ENCODE measurements around the gene DPY19L2.
"Not testable (repeated sequence)": the region's sequence is repeated elsewhere in the genome, so short reads cannot be mapped to it uniquely, and the experiment has no call there.

Gene DPY19L2

DNA sequence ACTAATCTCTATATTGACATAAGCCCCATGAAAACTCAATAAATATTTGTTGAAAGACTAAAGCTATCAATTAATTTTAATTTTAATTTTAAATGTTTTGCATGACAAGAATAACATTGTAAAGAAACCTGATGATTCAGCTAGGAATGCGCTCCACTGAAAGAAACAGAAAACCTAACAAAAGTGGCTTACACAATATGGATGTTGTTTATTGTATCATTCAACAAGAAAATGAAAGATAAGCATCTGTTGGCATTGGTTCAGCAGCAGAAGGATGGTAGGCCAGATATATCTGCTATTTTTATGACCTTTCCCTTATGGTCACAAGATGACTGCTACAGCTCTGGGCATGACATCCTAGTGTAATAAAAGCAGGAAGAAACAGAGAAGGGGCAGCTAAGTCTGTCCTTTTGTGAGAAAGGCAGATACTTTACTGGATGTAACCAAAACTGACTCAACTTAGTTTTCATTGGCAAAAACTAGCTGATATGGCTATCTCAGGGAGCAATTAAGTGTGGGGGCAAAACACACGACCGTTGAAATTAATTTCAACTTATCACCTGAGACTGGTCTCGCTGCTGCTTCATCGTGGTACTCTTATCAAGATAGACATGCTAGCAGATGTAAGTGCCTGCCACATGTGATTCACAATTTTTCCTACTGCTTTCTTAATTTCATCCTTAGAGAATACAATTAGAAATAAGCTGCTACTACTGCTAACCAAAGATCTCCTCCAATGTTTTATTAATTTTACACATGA lies 24.7 kb downstream of the DPY19L2 start:
- DNase-seq (ENCODE audit: low spot score); H3K4me1 ChIP-seq (ENCODE audit: insufficient read depth, poor library complexity, severe bottlenecking); ATAC-seq (ENCODE audit: low read depth); H3K27ac ChIP-seq (ENCODE audit: poor library complexity, severe bottlenecking); H3K27me3 ChIP-seq (ENCODE audit: insufficient read depth, poor library complexity, severe bottlenecking); H3K9me3 ChIP-seq (ENCODE audit: severe bottlenecking); H3K4me3 ChIP-seq (ENCODE audit: severe bottlenecking); H3K36me3 ChIP-seq (ENCODE audit: low read depth): not testable (repeated sequence)

DNA sequence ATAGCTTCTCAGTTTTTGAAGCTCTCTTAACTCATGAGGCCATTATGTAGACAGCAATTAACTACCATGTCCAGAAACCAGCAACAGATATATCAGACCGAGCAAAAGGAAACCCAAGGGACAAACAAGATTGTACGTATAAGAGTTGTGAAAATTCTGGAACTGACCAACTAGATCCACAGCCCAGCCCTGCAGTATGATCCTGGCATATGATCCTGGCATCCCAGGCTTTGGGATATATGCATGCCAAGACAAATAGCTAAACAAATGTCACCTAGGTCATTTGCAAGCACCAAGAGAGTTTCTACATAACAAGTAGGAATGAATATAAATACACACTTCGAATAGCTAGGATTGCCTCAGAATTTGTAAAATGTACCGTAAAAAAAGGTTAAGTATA lies 44.0 kb downstream of the DPY19L2 start:
- not testable (repeated sequence) for H3K4me3 ChIP-seq (ENCODE audit: severe bottlenecking); H3K9me3 ChIP-seq (ENCODE audit: severe bottlenecking); H3K36me3 ChIP-seq (ENCODE audit: low read depth); H3K4me1 ChIP-seq (ENCODE audit: insufficient read depth, poor library complexity, severe bottlenecking); DNase-seq (ENCODE audit: low spot score); ATAC-seq (ENCODE audit: low read depth); H3K27me3 ChIP-seq (ENCODE audit: insufficient read depth, poor library complexity, severe bottlenecking); H3K27ac ChIP-seq (ENCODE audit: poor library complexity, severe bottlenecking)

GRCh38 chr12:63615544-63615943 lies 52.7 kb downstream of the DPY19L2 start:
- not testable (repeated sequence) for H3K4me3 ChIP-seq (ENCODE audit: severe bottlenecking); H3K4me1 ChIP-seq (ENCODE audit: insufficient read depth, poor library complexity, severe bottlenecking); H3K27me3 ChIP-seq (ENCODE audit: insufficient read depth, poor library complexity, severe bottlenecking); DNase-seq (ENCODE audit: low spot score); H3K9me3 ChIP-seq (ENCODE audit: severe bottlenecking); ATAC-seq (ENCODE audit: low read depth); H3K27ac ChIP-seq (ENCODE audit: poor library complexity, severe bottlenecking); H3K36me3 ChIP-seq (ENCODE audit: low read depth)

DNA sequence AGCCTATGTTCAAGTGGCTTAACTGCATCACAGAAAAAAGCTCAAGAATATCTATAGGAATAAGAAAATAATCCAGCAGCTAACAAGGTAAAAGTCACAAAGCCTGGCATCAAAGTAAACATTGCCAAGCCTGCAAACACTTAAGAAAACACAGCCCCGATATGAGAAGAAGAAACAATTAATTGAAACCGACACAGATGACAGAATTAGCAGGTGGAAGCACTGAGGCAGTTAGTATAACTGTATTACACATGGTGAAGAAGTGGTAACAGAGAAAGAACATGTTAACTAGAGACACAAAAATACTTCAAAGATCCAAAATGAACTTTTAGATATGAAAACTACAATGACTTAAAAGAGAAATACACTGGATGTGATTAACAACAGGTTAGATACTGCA lies 57.0 kb downstream of the DPY19L2 start:
- DNase-seq (ENCODE audit: low spot score); H3K36me3 ChIP-seq (ENCODE audit: low read depth); H3K4me1 ChIP-seq (ENCODE audit: insufficient read depth, poor library complexity, severe bottlenecking); H3K27me3 ChIP-seq (ENCODE audit: insufficient read depth, poor library complexity, severe bottlenecking); ATAC-seq (ENCODE audit: low read depth); H3K27ac ChIP-seq (ENCODE audit: poor library complexity, severe bottlenecking); H3K4me3 ChIP-seq (ENCODE audit: severe bottlenecking); H3K9me3 ChIP-seq (ENCODE audit: severe bottlenecking): not testable (repeated sequence)

- not testable (repeated sequence) for H3K27me3 ChIP-seq (ENCODE audit: insufficient read depth, poor library complexity, severe bottlenecking); H3K9me3 ChIP-seq (ENCODE audit: severe bottlenecking); DNase-seq (ENCODE audit: low spot score); H3K27ac ChIP-seq (ENCODE audit: poor library complexity, severe bottlenecking); H3K4me1 ChIP-seq (ENCODE audit: insufficient read depth, poor library complexity, severe bottlenecking); ATAC-seq (ENCODE audit: low read depth); H3K36me3 ChIP-seq (ENCODE audit: low read depth); H3K4me3 ChIP-seq (ENCODE audit: severe bottlenecking)
Observed at GRCh38 chr12:63609281-63609680, 59.0 kb downstream of the DPY19L2 start.

GRCh38 chr12:63604985-63605384 lies 63.3 kb downstream of the DPY19L2 start:
- ATAC-seq (ENCODE audit: low read depth); H3K4me1 ChIP-seq (ENCODE audit: insufficient read depth, poor library complexity, severe bottlenecking); H3K36me3 ChIP-seq (ENCODE audit: low read depth); DNase-seq (ENCODE audit: low spot score); H3K27me3 ChIP-seq (ENCODE audit: insufficient read depth, poor library complexity, severe bottlenecking); H3K27ac ChIP-seq (ENCODE audit: poor library complexity, severe bottlenecking); H3K9me3 ChIP-seq (ENCODE audit: severe bottlenecking); H3K4me3 ChIP-seq (ENCODE audit: severe bottlenecking): not testable (repeated sequence)

DNA sequence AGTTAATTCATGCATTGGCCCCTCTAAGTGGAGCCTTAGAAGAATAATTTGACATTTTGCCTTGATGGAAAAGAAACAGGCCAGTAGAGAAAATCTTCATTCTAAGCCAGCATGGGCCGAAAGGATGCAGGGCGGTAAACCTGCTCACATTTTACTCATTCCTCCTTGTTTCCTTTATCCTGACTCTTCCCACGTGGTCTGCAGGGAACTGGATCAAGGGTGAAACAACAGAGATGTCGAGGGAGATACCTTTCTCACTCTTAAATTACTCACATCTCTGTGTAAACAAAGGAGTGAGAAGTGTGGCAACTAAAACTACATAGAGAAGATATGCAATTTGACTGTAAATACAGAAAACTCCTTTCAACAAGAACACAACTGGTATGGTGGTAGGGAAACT lies 73.5 kb downstream of the DPY19L2 start:
- DNase-seq (ENCODE audit: low spot score); H3K4me1 ChIP-seq (ENCODE audit: insufficient read depth, poor library complexity, severe bottlenecking): not testable (repeated sequence)
- ATAC-seq (ENCODE audit: low read depth): peak; percentile 86

DNA sequence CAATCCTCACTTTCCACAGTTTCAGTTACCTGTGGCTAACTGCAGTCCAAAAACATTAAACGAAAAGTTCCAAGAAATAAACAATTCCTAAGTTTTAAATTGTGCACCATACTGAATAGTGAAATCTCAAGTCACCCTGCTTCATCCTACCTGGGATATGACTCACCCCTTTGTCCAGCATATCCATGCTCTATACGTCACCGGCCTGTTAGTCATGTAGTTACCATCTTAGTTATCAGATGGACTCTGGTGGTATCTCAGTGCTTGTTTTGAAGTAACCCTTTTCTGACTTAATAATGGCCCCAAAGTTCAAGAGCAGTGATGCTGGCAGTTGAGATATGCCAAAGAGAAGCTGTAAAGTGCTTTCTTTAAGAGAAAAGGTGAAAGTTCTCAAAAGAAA lies 83.9 kb downstream of the DPY19L2 start:
- H3K4me1 ChIP-seq (ENCODE audit: insufficient read depth, poor library complexity, severe bottlenecking); H3K4me3 ChIP-seq (ENCODE audit: severe bottlenecking); H3K9me3 ChIP-seq (ENCODE audit: severe bottlenecking); H3K27ac ChIP-seq (ENCODE audit: poor library complexity, severe bottlenecking); DNase-seq (ENCODE audit: low spot score); H3K27me3 ChIP-seq (ENCODE audit: insufficient read depth, poor library complexity, severe bottlenecking); H3K36me3 ChIP-seq (ENCODE audit: low read depth): not testable (repeated sequence)
- peak; percentile 94 for ATAC-seq (ENCODE audit: low read depth)

More for the DNA sequence above, 73.5 kb downstream of the DPY19L2 start:
- H3K27me3 ChIP-seq (ENCODE audit: insufficient read depth, poor library complexity, severe bottlenecking); H3K4me3 ChIP-seq (ENCODE audit: severe bottlenecking); H3K36me3 ChIP-seq (ENCODE audit: low read depth); H3K9me3 ChIP-seq (ENCODE audit: severe bottlenecking); H3K27ac ChIP-seq (ENCODE audit: poor library complexity, severe bottlenecking): not testable (repeated sequence)

DNA sequence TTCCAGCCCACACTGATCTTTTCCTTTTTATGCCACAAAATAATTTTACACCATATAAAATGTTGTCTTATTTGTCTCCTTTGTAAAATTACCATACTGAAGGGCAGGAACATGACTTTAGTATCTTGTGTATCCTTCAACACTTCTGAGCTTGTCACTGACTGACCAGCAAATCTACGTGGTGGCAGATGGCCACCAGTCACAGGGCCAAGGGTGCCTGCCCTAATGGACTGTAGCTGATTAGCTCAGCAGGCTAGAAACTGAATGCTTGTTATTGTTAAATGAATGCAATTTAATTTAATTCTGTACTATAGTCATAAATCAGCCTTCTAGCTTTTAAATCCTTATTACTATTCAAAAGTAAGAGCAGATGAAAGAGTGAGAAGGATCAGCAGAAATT lies 85.0 kb downstream of the DPY19L2 start:
- not testable (repeated sequence) for H3K4me1 ChIP-seq (ENCODE audit: insufficient read depth, poor library complexity, severe bottlenecking); H3K27me3 ChIP-seq (ENCODE audit: insufficient read depth, poor library complexity, severe bottlenecking); DNase-seq (ENCODE audit: low spot score); ATAC-seq (ENCODE audit: low read depth); H3K4me3 ChIP-seq (ENCODE audit: severe bottlenecking); H3K9me3 ChIP-seq (ENCODE audit: severe bottlenecking); H3K27ac ChIP-seq (ENCODE audit: poor library complexity, severe bottlenecking); H3K36me3 ChIP-seq (ENCODE audit: low read depth)

GRCh38 chr12:63577631-63578030 lies 90.7 kb downstream of the DPY19L2 start:
- H3K27me3 ChIP-seq (ENCODE audit: insufficient read depth, poor library complexity, severe bottlenecking); DNase-seq (ENCODE audit: low spot score); H3K9me3 ChIP-seq (ENCODE audit: severe bottlenecking); H3K36me3 ChIP-seq (ENCODE audit: low read depth); ATAC-seq (ENCODE audit: low read depth); H3K27ac ChIP-seq (ENCODE audit: poor library complexity, severe bottlenecking); H3K4me3 ChIP-seq (ENCODE audit: severe bottlenecking); H3K4me1 ChIP-seq (ENCODE audit: insufficient read depth, poor library complexity, severe bottlenecking): not testable (repeated sequence)

GRCh38 chr12:63572038-63572437 lies 96.3 kb downstream of the DPY19L2 start:
- not testable (repeated sequence) for DNase-seq (ENCODE audit: low spot score); ATAC-seq (ENCODE audit: low read depth); H3K36me3 ChIP-seq (ENCODE audit: low read depth); H3K27ac ChIP-seq (ENCODE audit: poor library complexity, severe bottlenecking); H3K4me3 ChIP-seq (ENCODE audit: severe bottlenecking); H3K27me3 ChIP-seq (ENCODE audit: insufficient read depth, poor library complexity, severe bottlenecking); H3K9me3 ChIP-seq (ENCODE audit: severe bottlenecking); H3K4me1 ChIP-seq (ENCODE audit: insufficient read depth, poor library complexity, severe bottlenecking)

DNA sequence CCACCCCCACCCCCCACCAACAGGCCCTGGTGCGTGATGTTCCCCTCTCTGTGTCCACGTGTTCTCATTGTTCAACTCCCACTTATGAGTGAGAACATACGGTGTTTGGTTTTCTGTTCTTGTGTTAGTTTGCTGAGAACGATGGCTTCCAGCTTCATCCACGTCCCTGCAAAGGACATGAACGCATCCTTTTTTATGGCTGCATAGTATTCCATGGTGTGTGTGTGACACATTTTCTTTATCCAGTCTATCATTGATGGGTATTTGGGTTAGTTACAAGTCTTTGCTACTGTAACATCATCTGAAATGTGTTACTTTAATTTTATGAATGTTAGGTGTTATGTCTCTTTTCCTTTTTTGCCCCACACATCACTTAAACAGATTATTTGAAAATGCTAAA lies 109.8 kb downstream of the DPY19L2 start:
- not testable (repeated sequence) for H3K4me1 ChIP-seq (ENCODE audit: insufficient read depth, poor library complexity, severe bottlenecking); H3K27me3 ChIP-seq (ENCODE audit: insufficient read depth, poor library complexity, severe bottlenecking); H3K27ac ChIP-seq (ENCODE audit: poor library complexity, severe bottlenecking); DNase-seq (ENCODE audit: low spot score); H3K9me3 ChIP-seq (ENCODE audit: severe bottlenecking); ATAC-seq (ENCODE audit: low read depth); H3K36me3 ChIP-seq (ENCODE audit: low read depth); H3K4me3 ChIP-seq (ENCODE audit: severe bottlenecking)
